CD4-positive, alpha-beta T cell (primary cell): ENCODE measurements around the gene PAX5. TPM values are rescaled to one million over a fixed set of nuclear protein-coding genes. Genes with fewer than 3 reads are reported as not detected.

Experiments used
- ATAC-seq: fragments of 200-7000 bp; cut with Tn5 transposase; one replicate; pipeline ENCODE4 v1.10.0; 2022; ENCODE audit warnings: mild to moderate bottlenecking; ENCODE audit not compliant: poor library complexity
- CTCF ChIA-PET: fragments of 350-600 bp; sonication (Branson Sonifier 250); formaldehyde crosslinking; loops from one replicate; lab custom pipeline; 2021; ENCODE audit warnings: antibody characterized with exemption, inconsistent platforms; lab: Charles Lee
- POLR2A ChIA-PET: fragments of 350-600 bp; sonication (Branson Sonifier 250); formaldehyde crosslinking; loops from one replicate; lab custom pipeline; 2021; ENCODE audit warnings: antibody characterized with exemption, inconsistent platforms; lab: Charles Lee
- DNase-seq, 14 experiments: peaks; one replicate each; pipeline ENCODE4 v3.0.0-alpha.2; 2013 to 2020; ENCODE audit warnings: mixed read lengths in 2 of 14
- H3K27ac ChIP-seq, 2 donors: one replicate each; pipeline versions ENCODE4 v1.5.1 to v1.7.0; 2013; ENCODE audit warnings: low read length in 2 of 2, low read depth in 1 of 2, mild to moderate bottlenecking in 1 of 2
- H3K27me3 ChIP-seq, 2 experiments: 1 replicate in 1 of 2; 2 replicates in 1 of 2; pipeline versions ENCODE4 v1.6.1 to v1.7.0; 2013; ENCODE audit warnings: low read length in 2 of 2, control low read depth in 1 of 2, mild to moderate bottlenecking in 1 of 2, moderate library complexity in 1 of 2; ENCODE audit not compliant: insufficient read depth in 2 of 2, control insufficient read depth in 1 of 2
- H3K36me3 ChIP-seq: one replicate; pipeline ENCODE4 v1.6.1; 2013; ENCODE audit warnings: low read length, control low read depth; ENCODE audit not compliant: insufficient read depth
- H3K4me1 ChIP-seq: one replicate; pipeline ENCODE4 v1.6.1; 2013; ENCODE audit warnings: low read length, control low read depth; ENCODE audit not compliant: insufficient read depth
- H3K4me3 ChIP-seq: one replicate; pipeline ENCODE4 v1.5.1; 2013; ENCODE audit warnings: mild to moderate bottlenecking, low read length, moderate library complexity
- H3K9me3 ChIP-seq, 2 experiments: 1 replicate in 1 of 2; 2 replicates in 1 of 2; pipeline versions ENCODE4 v1.6.1 to v1.7.0; 2013; ENCODE audit warnings: low read length in 2 of 2, mild to moderate bottlenecking in 2 of 2, control low read depth in 1 of 2, moderate library complexity in 1 of 2; ENCODE audit not compliant: control insufficient read depth in 1 of 2, insufficient read depth in 1 of 2
- H3K27ac Mint-ChIP-seq: one replicate; pipeline ENCODE4 v1.8.0; 2020; ENCODE audit warnings: mixed read lengths
- H3K27me3 Mint-ChIP-seq: one replicate; pipeline ENCODE4 v1.8.0; 2021; ENCODE audit warnings: mixed read lengths
- H3K36me3 Mint-ChIP-seq: one replicate; pipeline ENCODE4 v1.8.0; 2021; ENCODE audit warnings: low read depth, mixed read lengths
- H3K4me1 Mint-ChIP-seq: one replicate; pipeline ENCODE4 v1.8.0; 2021; ENCODE audit warnings: low read depth, mixed read lengths
- H3K4me3 Mint-ChIP-seq: one replicate; pipeline ENCODE4 v1.8.0; 2020; ENCODE audit warnings: mild to moderate bottlenecking, mixed read lengths
- H3K9me3 Mint-ChIP-seq: one replicate; pipeline ENCODE4 v1.8.0; 2020; ENCODE audit warnings: mixed read lengths
- intact Hi-C, 2 experiments: fragments of 100-400 bp; cut with DNase I in 1 of 2; cut with micrococcal nuclease in 1 of 2; formaldehyde crosslinking; loops; one replicate each; pipeline versions ENCODE4 v1.15.1 to v1.9.0; 2023 to 2025; cut with DNase I, micrococcal nuclease
- total RNA-seq, 174 experiments: library from RNA in 2 of 174; stranded (reverse) in 2 of 174; gene quantifications; one replicate each; pipeline ENCODE4 v1.2.3 and lab custom pipeline; 2021 to 2026
- TF ChIP-seq, protein P1 (sequence below): fragments of 200-600 bp; IDR thresholded peaks from one replicate; pipeline ENCODE4 v1.8.0; 2022; ENCODE audit warnings: antibody characterized with exemption, mild to moderate bottlenecking

Gene PAX5
- total RNA-seq, 2 experiments from 2014 or later = 0.03 to 0.11 TPM

DNA sequence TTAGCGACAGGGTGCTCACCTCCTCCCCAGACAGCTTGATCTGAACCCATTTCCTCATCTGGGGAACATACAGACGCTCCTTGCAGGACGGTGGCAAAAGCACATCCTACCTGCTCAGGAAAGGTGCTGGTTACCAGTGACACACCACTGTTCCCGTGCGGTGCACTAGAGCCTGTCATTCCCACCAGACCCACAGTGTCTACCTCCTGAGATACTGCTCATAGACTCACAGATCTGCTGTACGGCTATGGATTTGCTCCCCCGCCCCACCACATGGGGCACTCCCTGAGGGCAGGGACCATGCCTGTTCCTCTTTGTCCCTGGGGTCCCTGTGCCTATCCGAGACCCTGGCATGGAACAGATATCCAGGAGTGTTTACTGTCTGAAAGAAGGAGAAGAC lies 208.9 kb downstream of the PAX5 start:
- Histone ChIP-seq H3K36me3 (no peaks in the 10 kb centered on the region), H3K4me1 (no peaks in the 10 kb centered on the region), H3K27me3 (no peaks in the 10 kb centered on the region), H3K9me3 (no peaks in the 10 kb centered on the region), H3K27ac (no peak overlapping the region), H3K4me3 (no peak overlapping the region)
- H3K4me1 Mint-ChIP-seq = no peaks in the 10 kb centered on the region
- H3K4me3 Mint-ChIP-seq = no peak overlapping the region
- ChIA-PET CTCF (no interaction called here), POLR2A (no interaction called here)
- TF ChIP-seq, protein P1, sequence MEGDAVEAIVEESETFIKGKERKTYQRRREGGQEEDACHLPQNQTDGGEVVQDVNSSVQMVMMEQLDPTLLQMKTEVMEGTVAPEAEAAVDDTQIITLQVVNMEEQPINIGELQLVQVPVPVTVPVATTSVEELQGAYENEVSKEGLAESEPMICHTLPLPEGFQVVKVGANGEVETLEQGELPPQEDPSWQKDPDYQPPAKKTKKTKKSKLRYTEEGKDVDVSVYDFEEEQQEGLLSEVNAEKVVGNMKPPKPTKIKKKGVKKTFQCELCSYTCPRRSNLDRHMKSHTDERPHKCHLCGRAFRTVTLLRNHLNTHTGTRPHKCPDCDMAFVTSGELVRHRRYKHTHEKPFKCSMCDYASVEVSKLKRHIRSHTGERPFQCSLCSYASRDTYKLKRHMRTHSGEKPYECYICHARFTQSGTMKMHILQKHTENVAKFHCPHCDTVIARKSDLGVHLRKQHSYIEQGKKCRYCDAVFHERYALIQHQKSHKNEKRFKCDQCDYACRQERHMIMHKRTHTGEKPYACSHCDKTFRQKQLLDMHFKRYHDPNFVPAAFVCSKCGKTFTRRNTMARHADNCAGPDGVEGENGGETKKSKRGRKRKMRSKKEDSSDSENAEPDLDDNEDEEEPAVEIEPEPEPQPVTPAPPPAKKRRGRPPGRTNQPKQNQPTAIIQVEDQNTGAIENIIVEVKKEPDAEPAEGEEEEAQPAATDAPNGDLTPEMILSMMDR = no peak
- DNase-seq (no peak), ATAC-seq (no peak)
- H3K36me3 Mint-ChIP-seq = no peaks in the 10 kb centered on the region
- H3K9me3 Mint-ChIP-seq = no peaks in the 10 kb centered on the region
- intact Hi-C loops = no loop called here
- H3K27me3 Mint-ChIP-seq = peaks cover 23% of the 10 kb centered on the region
- no peak overlapping the region for H3K27ac Mint-ChIP-seq

DNA sequence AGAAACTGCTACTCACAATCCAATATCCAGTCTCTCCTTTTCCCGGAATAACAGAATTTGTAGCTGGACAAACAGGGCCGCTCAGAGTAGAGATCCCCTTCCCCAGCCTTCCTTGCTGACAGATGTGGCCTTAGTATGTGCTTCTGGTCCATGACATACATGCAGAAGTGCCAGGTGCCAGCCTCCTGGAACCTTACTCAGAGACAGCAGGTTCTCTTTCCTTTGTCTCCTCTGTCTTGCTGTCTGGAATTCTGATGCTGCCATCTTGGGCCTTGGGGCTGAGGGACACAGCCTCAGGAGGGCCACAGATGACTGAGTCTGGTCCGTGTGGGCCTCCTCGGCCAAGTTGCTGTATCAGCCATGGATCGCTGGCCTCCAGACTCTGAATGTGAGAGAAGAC lies 210.1 kb downstream of the PAX5 start:
- DNase-seq (no peak), ATAC-seq (no peak)
- Histone ChIP-seq H3K27ac (no peak overlapping the region), H3K27me3 (peaks cover 4 to 6% of the 10 kb centered on the region in 2 experiments), H3K4me1 (no peaks in the 10 kb centered on the region), H3K4me3 (no peak overlapping the region), H3K36me3 (no peaks in the 10 kb centered on the region), H3K9me3 (peaks cover 0 to 3% of the 10 kb centered on the region in 2 experiments)
- H3K9me3 Mint-ChIP-seq = no peaks in the 10 kb centered on the region
- H3K4me3 Mint-ChIP-seq = no peak overlapping the region
- intact Hi-C loops = no loop called here
- ChIA-PET CTCF (no interaction called here), POLR2A (no interaction called here)
- H3K4me1 Mint-ChIP-seq = no peaks in the 10 kb centered on the region
- TF ChIP-seq, protein P1 = no peak
- no peaks in the 10 kb centered on the region for H3K36me3 Mint-ChIP-seq
- H3K27ac Mint-ChIP-seq = no peak overlapping the region
- H3K27me3 Mint-ChIP-seq = peaks cover 28% of the 10 kb centered on the region

DNA sequence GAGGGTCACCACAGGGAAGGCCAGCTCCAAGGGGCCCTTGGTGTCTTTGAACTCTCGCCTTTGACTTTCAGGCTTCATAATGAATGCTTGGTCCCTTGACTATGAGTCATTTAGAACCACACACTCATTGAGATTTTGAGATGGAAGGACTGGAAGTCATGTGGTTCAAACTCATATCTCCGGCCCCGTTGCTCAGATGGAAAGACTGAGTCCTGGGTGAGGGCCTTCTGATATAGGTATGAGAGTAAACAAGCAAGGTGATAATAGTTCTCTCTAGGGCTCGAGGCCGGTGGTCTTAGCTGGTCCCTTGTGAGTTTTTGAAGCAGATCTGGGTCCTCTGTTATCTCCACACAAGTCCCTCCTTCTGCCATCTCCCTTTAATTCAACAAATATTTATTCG lies 210.6 kb downstream of the PAX5 start:
- Histone ChIP-seq H3K27ac (no peak overlapping the region), H3K4me1 (no peaks in the 10 kb centered on the region), H3K36me3 (no peaks in the 10 kb centered on the region), H3K27me3 (peaks cover 4 to 11% of the 10 kb centered on the region in 2 experiments), H3K9me3 (peaks cover 0 to 3% of the 10 kb centered on the region in 2 experiments), H3K4me3 (no peak overlapping the region)
- Mint-ChIP-seq H3K4me3 (no peak overlapping the region), H3K4me1 (no peaks in the 10 kb centered on the region), H3K27me3 (peaks cover 32% of the 10 kb centered on the region), H3K36me3 (no peaks in the 10 kb centered on the region), H3K9me3 (no peaks in the 10 kb centered on the region), H3K27ac (no peak overlapping the region)
- DNase-seq = no peak
- intact Hi-C loops = no loop called here
- ChIA-PET CTCF (no interaction called here), POLR2A (no interaction called here)
- ATAC-seq = no peak
- TF ChIP-seq, protein P1 = no peak
